ENCODE results near the gene TRDN.
"Not testable (repeated sequence)": the region's sequence is repeated elsewhere in the genome, so short reads cannot be mapped to it uniquely, and the experiment has no call there.

Gene TRDN

GRCh38 chr6:123295181-123295580 lies 341.6 kb downstream of the TRDN start:
- DNase-seq (ENCODE audit: low spot score) = no peak

- no peak for DNase-seq (ENCODE audit: low spot score)
Measured at GRCh38 chr6:123288649-123289048, 348.1 kb downstream of the TRDN start.

- DNase-seq (ENCODE audit: low spot score) = no peak
Measured at GRCh38 chr6:123276546-123276980, 360.2 kb downstream of the TRDN start.

- no peak for DNase-seq (ENCODE audit: low spot score)
Measured at GRCh38 chr6:123263981-123264380, 372.8 kb downstream of the TRDN start.

GRCh38 chr6:123240626-123241025 lies 396.1 kb downstream of the TRDN start:
- DNase-seq (ENCODE audit: low spot score) = no peak

- no peak for DNase-seq (ENCODE audit: low spot score)
Measured at GRCh38 chr6:123233336-123233735, 403.4 kb downstream of the TRDN start.

GRCh38 chr6:123227789-123228188 lies 409.0 kb downstream of the TRDN start:
- not testable (repeated sequence) for DNase-seq (ENCODE audit: low spot score)

- no peak for DNase-seq (ENCODE audit: low spot score)
Measured at GRCh38 chr6:123226398-123226797, 410.4 kb downstream of the TRDN start.

GRCh38 chr6:123224077-123224476 lies 412.7 kb downstream of the TRDN start:
- no peak for DNase-seq (ENCODE audit: low spot score)

- DNase-seq (ENCODE audit: low spot score) = no peak
Measured at GRCh38 chr6:123223461-123223860, 413.3 kb downstream of the TRDN start.

GRCh38 chr6:123215211-123215610 lies 421.5 kb downstream of the TRDN start:
- DNase-seq (ENCODE audit: low spot score) = no peak

GRCh38 chr6:123214433-123214832 lies 422.3 kb downstream of the TRDN start:
- DNase-seq (ENCODE audit: low spot score) = no peak

- no peak for DNase-seq (ENCODE audit: low spot score)
Measured at GRCh38 chr6:123213921-123214320, 422.8 kb downstream of the TRDN start.

GRCh38 chr6:123211777-123212545 lies 424.8 kb downstream of the TRDN start:
- DNase-seq (ENCODE audit: low spot score) = no peak

GRCh38 chr6:123210645-123211044 lies 426.1 kb downstream of the TRDN start:
- DNase-seq (ENCODE audit: low spot score) = no peak

- no peak for DNase-seq (ENCODE audit: low spot score)
Measured at GRCh38 chr6:123207967-123208510, 428.7 kb downstream of the TRDN start.

GRCh38 chr6:123203928-123204327 lies 432.8 kb downstream of the TRDN start:
- DNase-seq (ENCODE audit: low spot score) = no peak

GRCh38 chr6:123201869-123202372 lies 434.8 kb downstream of the TRDN start:
- no peak for DNase-seq (ENCODE audit: low spot score)

GRCh38 chr6:123193298-123193697 lies 443.5 kb downstream of the TRDN start:
- DNase-seq (ENCODE audit: low spot score) = no peak

GRCh38 chr6:123189816-123190215 lies 446.9 kb downstream of the TRDN start:
- DNase-seq (ENCODE audit: low spot score) = no peak

GRCh38 chr6:123182998-123183397 lies 453.8 kb downstream of the TRDN start:
- DNase-seq (ENCODE audit: low spot score) = no peak

- DNase-seq (ENCODE audit: low spot score) = no peak
Measured at GRCh38 chr6:123176706-123177105, 460.0 kb downstream of the TRDN start.

GRCh38 chr6:123171341-123172115 lies 465.2 kb downstream of the TRDN start:
- DNase-seq (ENCODE audit: low spot score) = no peak

Data from HuH-7.5 (cell line).